Mesothelial cell of epicardium (in vitro differentiated cells): ENCODE results near the gene UFC1. TPM values are rescaled to one million over a fixed set of nuclear protein-coding genes. Genes with fewer than 3 reads are reported as not detected.

Experiments
- DNase-seq, 2 experiments: peaks; one replicate each; pipeline ENCODE4 v3.0.0; 2021; ENCODE audit warnings: low spot score in 2 of 2; ENCODE audit not compliant: unreplicated experiment in 2 of 2
- H3K27ac Mint-ChIP-seq: 2 replicates; pipeline ENCODE4 v1.8.0; 2021; ENCODE audit warnings: mixed read lengths
- H3K27me3 Mint-ChIP-seq: 2 replicates; pipeline ENCODE4 v1.8.0; 2021; ENCODE audit warnings: low read depth, mixed read lengths
- H3K36me3 Mint-ChIP-seq: 2 replicates; pipeline ENCODE4 v1.8.0; 2021; ENCODE audit warnings: mixed read lengths
- H3K4me1 Mint-ChIP-seq: 2 replicates; pipeline ENCODE4 v1.8.0; 2021; ENCODE audit warnings: mixed read lengths
- H3K4me3 Mint-ChIP-seq: 2 replicates; pipeline ENCODE4 v1.8.0; 2021; ENCODE audit warnings: mild to moderate bottlenecking, moderate library complexity, mixed read lengths
- H3K9me3 Mint-ChIP-seq: 2 replicates; pipeline ENCODE4 v1.8.0; 2021; ENCODE audit warnings: mixed read lengths
- CTCF ChIP-seq: fragments of 200-600 bp; sonication (generic); IDR thresholded peaks from one replicate; pipeline ENCODE4 v1.5.0; 2021; ENCODE audit warnings: antibody characterized with exemption; ENCODE audit not compliant: unreplicated experiment
- total RNA-seq: library from RNA; stranded (reverse); gene quantifications from 3 replicates; pipeline ENCODE4 v1.2.1, GENCODE V29; 2021

Gene UFC1
- total RNA-seq, 1 donor from 2014 or later, result 86.2 TPM

GRCh38 chr1:161162052-161162451 is 8.3 kb downstream of the UFC1 start:
- no peak for DNase-seq
- H3K9me3 Mint-ChIP-seq, result no peaks in the 10 kb centered on the region
- TF ChIP-seq CTCF, result no peak
- peaks cover 34% of the 10 kb centered on the region for H3K36me3 Mint-ChIP-seq
- peak overlapping the region; percentile 9 for H3K27ac Mint-ChIP-seq
- H3K4me1 Mint-ChIP-seq, result peaks cover 26% of the 10 kb centered on the region
- peak overlapping the region; percentile 38 for H3K4me3 Mint-ChIP-seq
- no peaks in the 10 kb centered on the region for H3K27me3 Mint-ChIP-seq

- Mint-ChIP-seq H3K9me3 (no peaks in the 10 kb centered on the region), H3K4me3 (no peak overlapping the region), H3K27me3 (no peaks in the 10 kb centered on the region), H3K36me3 (peaks cover 29% of the 10 kb centered on the region), H3K4me1 (peaks cover 33% of the 10 kb centered on the region), H3K27ac (no peak overlapping the region)
- no peak for DNase-seq
- TF ChIP-seq CTCF, result no peak
These were observed 9.0 kb downstream of the UFC1 start for GRCh38 chr1:161162806-161163205.

GRCh38 chr1:161163793-161164192 is 10.0 kb downstream of the UFC1 start:
- H3K27me3 Mint-ChIP-seq, result no peaks in the 10 kb centered on the region
- peaks cover 29% of the 10 kb centered on the region for H3K36me3 Mint-ChIP-seq
- H3K9me3 Mint-ChIP-seq, result no peaks in the 10 kb centered on the region

GRCh38 chr1:161164901-161165610 is 11.3 kb downstream of the UFC1 start:
- Mint-ChIP-seq H3K4me3 (peak overlapping the region; percentile 8), H3K36me3 (peaks cover 29% of the 10 kb centered on the region), H3K4me1 (peaks cover 30% of the 10 kb centered on the region), H3K27ac (peak overlapping the region; percentile 99), H3K27me3 (no peaks in the 10 kb centered on the region), H3K9me3 (no peaks in the 10 kb centered on the region)
- DNase-seq, result no peak
- no peak for TF ChIP-seq CTCF

More at GRCh38 chr1:161163793-161164192, 10.0 kb downstream of the UFC1 start:
- DNase-seq, result no peak
- Mint-ChIP-seq H3K4me1 (peaks cover 36% of the 10 kb centered on the region), H3K4me3 (no peak overlapping the region), H3K27ac (peak overlapping the region; percentile 99)
- TF ChIP-seq CTCF, result no peak

- peak; percentile 80 to 86 for DNase-seq
- Mint-ChIP-seq H3K9me3 (no peaks in the 10 kb centered on the region), H3K36me3 (peaks cover 31% of the 10 kb centered on the region), H3K27ac (peak within 1 kb of the TSS; percentile 99), H3K27me3 (no peaks in the 10 kb centered on the region), H3K4me1 (peaks cover 22% of the 10 kb centered on the region), H3K4me3 (peak within 1 kb of the TSS; percentile 88)
- peak; percentile 26 for TF ChIP-seq CTCF
These were observed 12.2 kb downstream of the UFC1 start, which contains the start of gene PPOX for GRCh38 chr1:161165742-161166668. PPOX (plus strand) TSS chr1:161166426; CDS start chr1:161166848, 422 bp downstream.
